ENCODE measurements around the gene GDNF.
"Not testable (repeated sequence)": the region's sequence is repeated elsewhere in the genome, so short reads cannot be mapped to it uniquely, and the experiment has no call there.

Gene GDNF

GRCh38 chr5:37839407-37840052, at the start of gene GDNF:
Gene GDNF (minus strand): TSS chr5:37840041. CDS start chr5:37834796, 5,245 bp downstream.
- peak; percentile 58 for DNase-seq (ENCODE audit: low spot score)

DNA sequence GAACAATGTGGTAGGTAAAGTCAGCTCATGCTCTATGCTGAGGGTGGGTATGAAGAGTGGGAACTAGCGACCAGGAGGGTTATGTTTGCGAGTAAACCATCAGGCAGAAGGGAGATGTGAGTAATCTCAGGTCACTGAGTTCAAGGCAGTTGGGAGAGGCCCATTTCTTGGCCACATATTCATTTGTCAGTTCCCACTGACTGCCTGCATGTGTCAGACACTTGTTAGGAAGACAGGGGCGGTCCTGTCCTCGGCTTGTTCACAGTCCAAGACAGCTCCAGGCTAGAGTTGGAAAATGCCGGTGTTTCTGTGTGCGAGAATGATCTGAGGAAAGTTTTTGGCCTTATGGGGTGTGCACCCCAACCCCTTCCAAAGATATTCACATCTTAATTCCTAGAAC, 48.6 kb upstream of the GDNF start:
- no peak for DNase-seq (ENCODE audit: low spot score)

DNA sequence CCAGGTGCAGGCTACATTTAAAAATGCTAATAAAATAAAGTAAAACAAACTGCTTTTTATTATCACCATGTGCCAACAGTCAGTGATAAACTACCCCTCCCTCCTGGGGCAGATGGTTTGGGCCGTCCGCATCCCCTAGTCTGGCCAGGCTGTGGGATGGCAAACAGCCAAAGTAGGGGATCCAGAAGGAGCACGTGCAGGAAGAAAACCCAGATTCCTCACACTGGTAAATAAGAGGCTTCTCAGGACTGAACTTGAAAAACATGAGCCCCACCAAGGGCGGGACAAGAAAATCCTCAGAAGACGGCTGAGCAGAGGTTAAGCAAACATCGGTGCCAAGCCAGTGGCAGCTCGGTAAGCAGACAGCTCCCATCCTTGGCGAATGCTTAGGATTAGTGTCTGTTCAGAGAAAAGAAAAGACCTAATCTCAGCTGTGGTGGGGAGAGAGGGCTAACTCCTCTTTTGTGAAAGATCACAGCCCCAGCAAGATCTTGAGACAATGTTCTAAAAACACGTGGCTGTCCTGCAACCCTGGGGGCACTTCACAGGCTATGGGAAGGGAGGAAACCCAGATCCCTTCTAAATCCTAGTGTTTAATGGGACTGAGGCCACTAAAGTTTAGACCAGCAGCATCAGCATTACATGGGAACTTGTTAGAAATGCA, 46.5 kb upstream of the GDNF start:
- DNase-seq (ENCODE audit: low spot score) = no peak

DNA sequence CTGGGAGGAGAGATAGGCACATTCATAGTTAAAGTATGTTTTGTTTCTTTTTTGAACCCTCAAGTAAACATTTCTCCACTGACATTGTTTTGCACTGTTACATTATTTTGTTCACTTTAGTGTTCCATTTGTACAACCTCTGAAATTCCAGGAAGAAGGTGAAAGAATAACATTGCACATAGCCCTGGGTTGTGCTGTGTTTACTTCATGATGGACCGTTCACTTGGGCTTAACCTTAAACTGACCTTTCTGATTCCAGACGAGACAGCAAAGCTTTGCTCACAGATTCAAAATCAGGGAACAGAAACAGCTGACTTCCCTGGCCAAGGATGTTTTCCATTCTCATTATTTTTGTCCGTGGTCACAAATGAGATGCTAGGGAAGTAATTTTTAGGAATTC, 42.8 kb upstream of the GDNF start:
- no peak for DNase-seq (ENCODE audit: low spot score)

DNA sequence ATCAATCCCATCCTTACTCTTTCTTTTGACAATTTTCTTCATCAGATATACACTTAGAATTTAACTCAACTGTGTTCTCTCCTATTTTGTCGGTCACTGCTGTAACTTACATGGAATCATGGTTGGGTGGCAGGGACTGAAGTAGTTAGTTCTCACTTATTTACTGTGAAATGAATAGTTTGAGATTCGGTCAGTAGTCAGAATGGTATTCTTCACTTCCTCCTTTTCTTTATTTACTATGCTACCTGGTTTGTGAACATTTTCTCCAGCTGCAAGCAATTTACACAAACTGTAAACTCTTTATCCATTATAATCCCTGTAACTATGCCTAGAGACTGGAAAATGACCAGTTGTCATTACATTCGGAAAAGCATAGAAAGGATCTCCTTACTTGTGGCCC, 41.5 kb upstream of the GDNF start:
- no peak for DNase-seq (ENCODE audit: low spot score)

- DNase-seq (ENCODE audit: low spot score) = no peak
Observed at GRCh38 chr5:37876943-37877342, 37.1 kb upstream of the GDNF start.

- DNase-seq (ENCODE audit: low spot score) = no peak
Observed at GRCh38 chr5:37876245-37876644, 36.4 kb upstream of the GDNF start.

- no peak for DNase-seq (ENCODE audit: low spot score)
Observed at GRCh38 chr5:37875051-37875787, 35.4 kb upstream of the GDNF start.

DNA sequence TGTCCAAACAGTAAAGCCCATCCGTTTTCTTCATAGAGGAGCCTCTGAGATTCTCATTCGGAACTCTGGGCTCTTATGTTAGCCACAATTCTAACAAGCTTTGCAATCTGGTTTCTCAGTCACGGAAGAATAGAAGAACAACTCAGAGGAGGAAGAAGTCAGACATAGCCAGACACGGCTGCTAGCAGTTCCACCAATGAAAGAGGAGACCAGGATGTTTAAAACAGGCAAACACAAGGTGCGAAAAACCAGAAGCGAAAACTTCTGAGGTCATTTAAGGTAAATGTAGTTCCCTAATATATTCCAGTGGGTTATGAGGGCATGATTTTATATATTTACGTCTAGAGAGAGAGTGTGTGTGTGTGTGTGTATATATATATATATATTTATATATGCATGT, 34.1 kb upstream of the GDNF start:
- no peak for DNase-seq (ENCODE audit: low spot score)

GRCh38 chr5:37871023-37871815, 31.4 kb upstream of the GDNF start:
- no peak for DNase-seq (ENCODE audit: low spot score)

GRCh38 chr5:37869216-37869615, 29.4 kb upstream of the GDNF start:
- DNase-seq (ENCODE audit: low spot score) = no peak

DNA sequence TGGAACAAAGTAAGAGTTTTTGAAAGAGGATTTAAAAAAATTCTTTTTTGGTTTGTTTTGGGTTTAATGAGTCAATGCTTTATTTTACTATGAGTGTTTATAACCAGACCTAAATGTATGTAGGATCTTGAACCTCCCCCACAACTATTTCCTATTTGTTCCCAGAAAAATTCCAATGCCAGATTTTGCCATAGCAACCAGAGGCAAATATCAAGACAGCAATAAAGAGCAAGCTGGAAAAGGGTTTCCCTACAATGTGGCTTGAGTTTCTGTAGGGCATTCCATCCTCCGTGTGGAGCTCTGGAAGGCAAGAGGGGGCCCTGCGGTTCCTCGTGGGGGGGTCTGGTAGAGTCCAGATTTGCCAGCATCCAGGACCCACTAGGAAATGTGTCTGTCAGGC, 27.8 kb upstream of the GDNF start:
- DNase-seq (ENCODE audit: low spot score) = no peak

GRCh38 chr5:37862907-37863306, 23.1 kb upstream of the GDNF start:
- not testable (repeated sequence) for DNase-seq (ENCODE audit: low spot score)

- no peak for DNase-seq (ENCODE audit: low spot score)
Observed at GRCh38 chr5:37860206-37860605, 20.4 kb upstream of the GDNF start.

- no peak for DNase-seq (ENCODE audit: low spot score)
Observed at GRCh38 chr5:37859805-37860204, 20.0 kb upstream of the GDNF start.

- no peak for DNase-seq (ENCODE audit: low spot score)
Observed at GRCh38 chr5:37858250-37858649, 18.4 kb upstream of the GDNF start.

- no peak for DNase-seq (ENCODE audit: low spot score)
Observed at GRCh38 chr5:37857696-37858095, 17.9 kb upstream of the GDNF start.

DNA sequence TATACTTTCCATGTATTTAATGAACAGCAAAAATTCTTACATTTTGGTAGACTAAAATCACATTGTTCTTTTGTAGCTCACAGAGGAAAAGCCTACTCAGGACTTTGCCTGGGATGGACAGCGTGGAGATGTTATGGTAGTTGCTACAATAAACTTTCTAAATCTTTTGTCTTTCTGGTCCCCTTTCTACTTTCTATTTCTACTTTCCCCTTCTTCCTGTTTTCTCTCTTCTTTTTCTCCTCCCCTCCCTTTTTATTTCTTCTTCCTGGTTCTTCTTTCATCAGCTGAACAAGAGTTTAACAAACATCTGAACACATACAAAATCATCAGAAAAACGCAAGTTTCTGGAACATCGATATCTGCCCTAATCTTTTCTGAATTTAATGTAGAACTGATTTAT, 15.6 kb upstream of the GDNF start:
- DNase-seq (ENCODE audit: low spot score) = no peak

GRCh38 chr5:37851305-37851704, 11.5 kb upstream of the GDNF start:
- DNase-seq (ENCODE audit: low spot score) = no peak

DNA sequence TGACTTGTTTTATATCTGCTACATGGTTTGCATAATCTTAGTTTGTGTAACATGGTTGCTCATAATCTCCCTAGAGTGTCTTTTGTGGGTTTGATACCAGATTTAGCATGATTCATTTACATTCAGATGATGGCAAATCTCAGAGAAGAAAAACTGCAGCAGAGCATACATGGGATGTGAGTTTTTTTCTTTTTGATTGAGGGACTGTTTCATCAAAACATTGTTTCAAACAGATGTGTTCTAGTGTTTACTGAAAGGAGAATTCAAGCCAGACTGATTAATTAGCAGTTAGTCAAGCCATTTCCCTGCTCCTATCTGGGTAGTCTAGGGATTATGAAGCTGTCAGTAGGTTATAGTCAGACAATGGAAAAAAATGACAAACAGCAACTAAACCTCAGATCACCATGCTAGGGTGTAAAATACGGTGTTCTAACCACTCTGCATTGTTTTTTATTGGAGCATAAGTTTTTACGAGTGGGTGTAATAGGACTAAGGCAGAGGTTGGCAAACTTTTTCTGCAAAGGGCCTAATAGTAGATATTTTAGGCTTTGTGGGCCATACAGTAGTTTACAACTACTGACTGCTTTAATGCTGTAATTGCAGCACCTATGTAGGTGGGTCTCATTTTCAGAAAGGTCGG, 10.5 kb upstream of the GDNF start:
- DNase-seq (ENCODE audit: low spot score) = no peak

GRCh38 chr5:37849641-37850040, 9.8 kb upstream of the GDNF start:
- DNase-seq (ENCODE audit: low spot score) = no peak

- DNase-seq (ENCODE audit: low spot score) = no peak
Observed at GRCh38 chr5:37847978-37848425, 8.2 kb upstream of the GDNF start.

Measured in Ammon's horn (tissue), 1 donor.